ENCODE data around the gene ALPG.
"Not testable (repeated sequence)": the region's sequence is repeated elsewhere in the genome, so short reads cannot be mapped to it uniquely, and the experiment has no call there.

DNA sequence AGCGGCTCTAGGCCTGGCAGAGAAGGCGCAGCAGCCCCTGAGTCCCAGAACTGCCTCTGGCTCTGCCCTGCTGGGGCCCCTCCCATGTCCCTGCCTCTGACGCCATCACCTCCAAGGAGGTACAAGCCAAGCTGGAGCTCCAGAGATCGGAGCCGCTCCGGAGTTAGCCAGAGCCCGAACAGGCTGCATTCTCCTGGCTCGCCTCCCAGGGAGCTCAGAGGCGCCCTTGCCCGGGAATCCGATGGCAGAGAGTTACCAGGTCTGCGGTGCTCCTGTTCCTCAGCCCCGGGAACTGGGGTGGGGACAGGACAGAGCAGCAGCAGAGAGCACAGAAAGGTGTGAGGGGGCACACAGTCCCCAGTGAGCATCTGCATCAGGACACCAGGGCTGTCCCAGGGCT is 36.4 kb downstream of the ALPG start:
- TF ChIP-seq, protein P1, sequence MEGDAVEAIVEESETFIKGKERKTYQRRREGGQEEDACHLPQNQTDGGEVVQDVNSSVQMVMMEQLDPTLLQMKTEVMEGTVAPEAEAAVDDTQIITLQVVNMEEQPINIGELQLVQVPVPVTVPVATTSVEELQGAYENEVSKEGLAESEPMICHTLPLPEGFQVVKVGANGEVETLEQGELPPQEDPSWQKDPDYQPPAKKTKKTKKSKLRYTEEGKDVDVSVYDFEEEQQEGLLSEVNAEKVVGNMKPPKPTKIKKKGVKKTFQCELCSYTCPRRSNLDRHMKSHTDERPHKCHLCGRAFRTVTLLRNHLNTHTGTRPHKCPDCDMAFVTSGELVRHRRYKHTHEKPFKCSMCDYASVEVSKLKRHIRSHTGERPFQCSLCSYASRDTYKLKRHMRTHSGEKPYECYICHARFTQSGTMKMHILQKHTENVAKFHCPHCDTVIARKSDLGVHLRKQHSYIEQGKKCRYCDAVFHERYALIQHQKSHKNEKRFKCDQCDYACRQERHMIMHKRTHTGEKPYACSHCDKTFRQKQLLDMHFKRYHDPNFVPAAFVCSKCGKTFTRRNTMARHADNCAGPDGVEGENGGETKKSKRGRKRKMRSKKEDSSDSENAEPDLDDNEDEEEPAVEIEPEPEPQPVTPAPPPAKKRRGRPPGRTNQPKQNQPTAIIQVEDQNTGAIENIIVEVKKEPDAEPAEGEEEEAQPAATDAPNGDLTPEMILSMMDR (IDR thresholded peaks at IDR 0.05): not testable (repeated sequence)
- TF ChIP-seq POLR2A (IDR thresholded peaks at IDR 0.05): not testable (repeated sequence)
